Testis (tissue), 3 donors: ENCODE results near the gene ABHD13. TPM values are rescaled to one million over a fixed set of nuclear protein-coding genes. Genes with fewer than 3 reads are reported as not detected.

Experiments
- DNase-seq: peaks from one replicate; pipeline ENCODE4 v3.0.0-alpha.2; 2019
- H3K27ac ChIP-seq, 2 donors: fragments of 200-600 bp; sonication (generic); one replicate each; pipeline ENCODE4 v1.5.1; 2019
- H3K27me3 ChIP-seq: fragments of 200-600 bp; sonication (generic); one replicate; pipeline ENCODE4 v1.5.1; 2019
- H3K36me3 ChIP-seq: fragments of 200-600 bp; sonication (generic); one replicate; pipeline ENCODE4 v1.5.1; 2017; ENCODE audit warnings: low read depth; ENCODE audit errors: missing control alignments
- H3K4me1 ChIP-seq: fragments of 200-600 bp; sonication (generic); one replicate; pipeline ENCODE4 v1.5.1; 2019
- H3K4me3 ChIP-seq, 2 donors: fragments of 200-600 bp; sonication (generic); one replicate each; pipeline ENCODE4 v1.5.1; 2017 to 2019
- H3K9me3 ChIP-seq: fragments of 200-600 bp; sonication (generic); one replicate; pipeline ENCODE4 v1.5.1; 2017
- CTCF ChIP-seq, 3 experiments: fragments of 450-650 bp in 2 of 3; fragments of 200-600 bp in 1 of 3; sonication (generic) in 1 of 3; IDR thresholded peaks; one replicate each; pipeline ENCODE4 v1.5.1; 2016 to 2019; ENCODE audit warnings: antibody characterized with exemption in 3 of 3, mild to moderate bottlenecking in 2 of 3, moderate library complexity in 1 of 3
- POLR2A ChIP-seq: fragments of 450-650 bp; IDR thresholded peaks from one replicate; pipeline ENCODE4 v1.6.1; 2017; ENCODE audit warnings: antibody characterized with exemption, mild to moderate bottlenecking, moderate library complexity
- WGBS, 2 donors: methylation state at CpG; one replicate each; pipeline ENCODE4 v1.1.5; 2018; 5-methylcytosine and 5-hydroxymethylcytosine counted together
- intact Hi-C: fragments of 100-400 bp; cut with DNase I; formaldehyde crosslinking; loops from one replicate; pipeline ENCODE4 v1.15.1; 2023; ENCODE audit warnings: low total_unique reads
- polyA plus RNA-seq: library from polyadenylated mRNA; stranded (reverse); fragments of 350-450 nt; fragmentation: Illumina TruSeq; extraction: RNeasy Lipid Tissue Mini Kit (QIAGEN cat#74804); gene quantifications from one replicate; pipeline ENCODE4 v1.2.3, GENCODE V29; 2014; ENCODE audit warnings: low read depth, low replicate concordance; ENCODE audit not compliant: insufficient read depth
- total RNA-seq, 2 donors: library from RNA; depleted of rRNA; stranded (reverse); fragments of >200 nt; gene quantifications; one replicate each; pipeline ENCODE4 v1.2.3, GENCODE V29; 2016

Gene ABHD13
- total and polyA plus RNA-seq, 3 donors from 2014 or later: 6.5 to 7.4 (median 7.3) TPM

GRCh38 chr13:108274718-108275117 lies 56.5 kb downstream of the ABHD13 start:
- no peak for TF ChIP-seq CTCF (IDR thresholded peaks at IDR 0.05)
- no peak for TF ChIP-seq POLR2A
- no peaks in the 10 kb centered on the region for H3K4me1 ChIP-seq
- intact Hi-C loops: no loop called here

GRCh38 chr13:108276060-108276459 lies 57.9 kb downstream of the ABHD13 start:
- Histone ChIP-seq H3K9me3 (no peaks in the 10 kb centered on the region), H3K27ac (no peak overlapping the region), H3K27me3 (no peaks in the 10 kb centered on the region), H3K4me3 (no peak overlapping the region), H3K4me1 (no peaks in the 10 kb centered on the region), H3K36me3 (no peaks in the 10 kb centered on the region)
- intact Hi-C loops: no loop called here
- no peak for TF ChIP-seq CTCF (IDR thresholded peaks at IDR 0.05)
- TF ChIP-seq POLR2A: no peak
- 54 to 62% methylated on average over 6 of the region's 6 CpGs for WGBS, 2 donors
- DNase-seq: peak; percentile 45

More at GRCh38 chr13:108274718-108275117, 56.5 kb downstream of the ABHD13 start:
- Histone ChIP-seq H3K9me3 (no peaks in the 10 kb centered on the region), H3K27ac (no peak overlapping the region), H3K4me3 (no peak overlapping the region), H3K36me3 (no peaks in the 10 kb centered on the region), H3K27me3 (no peaks in the 10 kb centered on the region)
- DNase-seq: no peak

DNA sequence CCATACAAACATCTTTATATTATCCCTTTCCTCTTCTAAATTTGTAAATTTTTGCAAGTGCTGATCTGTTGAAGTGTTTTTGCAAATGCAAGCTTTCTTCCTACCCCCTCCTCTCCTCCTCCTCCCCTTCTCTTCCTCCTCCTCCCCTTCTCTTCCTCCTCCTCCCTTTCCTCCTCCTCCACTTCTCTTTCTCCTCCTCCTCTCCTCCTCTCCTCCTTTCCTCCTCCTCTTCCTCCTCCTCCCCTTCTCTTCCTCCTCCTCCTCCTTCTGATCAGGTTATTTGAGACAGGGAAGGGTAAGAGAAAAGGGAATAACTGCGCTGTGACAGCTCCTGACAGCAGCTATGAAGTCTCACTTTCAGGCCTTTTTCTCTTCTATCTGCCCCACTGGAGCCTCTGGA lies 60.3 kb downstream of the ABHD13 start:
- Histone ChIP-seq H3K27me3 (no peaks in the 10 kb centered on the region), H3K36me3 (no peaks in the 10 kb centered on the region), H3K4me3 (no peak overlapping the region), H3K4me1 (no peaks in the 10 kb centered on the region), H3K9me3 (no peaks in the 10 kb centered on the region), H3K27ac (no peak overlapping the region)
- intact Hi-C loops: no loop called here
- 95 to 97% methylated on average over 1 of the region's 1 CpG for WGBS, 2 donors
- DNase-seq: no peak
- TF ChIP-seq POLR2A (no peak), CTCF (IDR thresholded peaks at IDR 0.05) (no peak)

DNA sequence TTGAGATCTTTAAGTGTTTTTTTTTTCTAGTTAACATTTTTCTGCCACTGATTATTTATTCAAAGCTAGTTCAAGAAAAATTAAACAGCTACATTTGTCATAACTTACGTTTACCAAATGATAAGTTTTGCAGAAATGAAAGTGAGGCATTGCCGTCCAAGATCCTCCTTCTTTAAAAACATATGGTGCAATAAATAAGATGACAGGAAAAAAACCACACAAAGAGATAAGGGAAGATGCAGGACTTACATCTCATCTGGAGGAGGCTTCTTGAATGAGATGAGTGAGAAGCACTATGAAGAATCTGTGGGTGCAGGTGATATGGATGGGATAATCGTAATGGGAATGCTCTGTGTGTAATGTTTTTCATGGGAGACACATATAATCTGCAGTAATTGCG lies 63.7 kb downstream of the ABHD13 start:
- Histone ChIP-seq H3K4me1 (no peaks in the 10 kb centered on the region), H3K4me3 (no peak overlapping the region), H3K27me3 (no peaks in the 10 kb centered on the region), H3K36me3 (no peaks in the 10 kb centered on the region), H3K9me3 (no peaks in the 10 kb centered on the region), H3K27ac (no peak overlapping the region)
- WGBS, 2 donors: 53 to 64% methylated on average over 4 of the region's 4 CpGs
- no peak for TF ChIP-seq CTCF (IDR thresholded peaks at IDR 0.05)
- no peak for TF ChIP-seq POLR2A
- DNase-seq: no peak
- intact Hi-C loops: no loop called here

- H3K4me3 ChIP-seq: no peak overlapping the region
- no peak overlapping the region for H3K27ac ChIP-seq
- 47 to 63% methylated on average over 3 of the region's 3 CpGs for WGBS, 2 donors
- H3K9me3 ChIP-seq: no peaks in the 10 kb centered on the region
- H3K27me3 ChIP-seq: no peaks in the 10 kb centered on the region
- H3K36me3 ChIP-seq: no peaks in the 10 kb centered on the region
- H3K4me1 ChIP-seq: no peaks in the 10 kb centered on the region
- intact Hi-C loops: no loop called here
- TF ChIP-seq CTCF (IDR thresholded peaks at IDR 0.05) (no peak), POLR2A (no peak)
- no peak for DNase-seq
Observed at GRCh38 chr13:108283110-108283509, 64.9 kb downstream of the ABHD13 start.

Other genes starting within 250 kb of the ABHD13 start
- 10 to 100 TPM; 11.0 to 16.3 TPM for gene LIG4, start 2.9 kb upstream of the ABHD13 start, total RNA-seq
- 10.1 TPM for gene LIG4, start 2.9 kb upstream of the ABHD13 start, polyA plus RNA-seq
- gene TNFSF13B, start 51.3 kb downstream of the ABHD13 start, total RNA-seq: 1 to 10 TPM in 1 of 2 donors, not detected in 1; 3.7 TPM
- gene TNFSF13B, start 51.3 kb downstream of the ABHD13 start, polyA plus RNA-seq: 2.5 TPM